Glutamatergic neuron (in vitro differentiated cells): ENCODE results near the gene C1orf74. TPM values are rescaled to one million over a fixed set of nuclear protein-coding genes. Genes with fewer than 3 reads are reported as not detected.

Experiments
- DNase-seq: peaks from one replicate; pipeline ENCODE4 v3.0.0; 2022
- H3K27ac Mint-ChIP-seq: one replicate; pipeline ENCODE4 v1.8.0; 2020; ENCODE audit warnings: mild to moderate bottlenecking, mixed read lengths, inconsistent platforms; ENCODE audit not compliant: unreplicated experiment
- H3K27me3 Mint-ChIP-seq: one replicate; pipeline ENCODE4 v1.8.0; 2020; ENCODE audit warnings: mild to moderate bottlenecking, moderate library complexity, mixed read lengths, inconsistent platforms; ENCODE audit not compliant: unreplicated experiment
- H3K36me3 Mint-ChIP-seq: one replicate; pipeline ENCODE4 v1.8.0; 2020; ENCODE audit warnings: mild to moderate bottlenecking, mixed read lengths, inconsistent platforms; ENCODE audit not compliant: unreplicated experiment
- H3K4me1 Mint-ChIP-seq: one replicate; pipeline ENCODE4 v1.8.0; 2020; ENCODE audit warnings: mild to moderate bottlenecking, low read depth, mixed read lengths, inconsistent platforms; ENCODE audit not compliant: unreplicated experiment
- H3K4me3 Mint-ChIP-seq: one replicate; pipeline ENCODE4 v1.8.0; 2020; ENCODE audit warnings: mild to moderate bottlenecking, mixed read lengths, inconsistent platforms; ENCODE audit not compliant: unreplicated experiment
- H3K9me3 Mint-ChIP-seq: one replicate; pipeline ENCODE4 v1.8.0; 2020; ENCODE audit warnings: mild to moderate bottlenecking, moderate library complexity, mixed read lengths, inconsistent platforms; ENCODE audit not compliant: unreplicated experiment
- total RNA-seq: library from RNA; stranded (reverse); fragmentation: NEBNext Ultra II Directional; extraction: Animal tissue kit (Norgen Biotek cat#: 25700); gene quantifications from one replicate; pipeline ENCODE4 v1.2.1, GENCODE V29; 2021; ENCODE audit not compliant: unreplicated experiment
- TF ChIP-seq, protein P1 (sequence below): fragments of 200-600 bp; sonication (generic); IDR thresholded peaks from one replicate; pipeline ENCODE4 v1.5.0; 2021; ENCODE audit not compliant: partially characterized antibody, unreplicated experiment

C1orf74 gene
- total RNA-seq, 1 donor from 2014 or later: 2.3 TPM

DNA sequence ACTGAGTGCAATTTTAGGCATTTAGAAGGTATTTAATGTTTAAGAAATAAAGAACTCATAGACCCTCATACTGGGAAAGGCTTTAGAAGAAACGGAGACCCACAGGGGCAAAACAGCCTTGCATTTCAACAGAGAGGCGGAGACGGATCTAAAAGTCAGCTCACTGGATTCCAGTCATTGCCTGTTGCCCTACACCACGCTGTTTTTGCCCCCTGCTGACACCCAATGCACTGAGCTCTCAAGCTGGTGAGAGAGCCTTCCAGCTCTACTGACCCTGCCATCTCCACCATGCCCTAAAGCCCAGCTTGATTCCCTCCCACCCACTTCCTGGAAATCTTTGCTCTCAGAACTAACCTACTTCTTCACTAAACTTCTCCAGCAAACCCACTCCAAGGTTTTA lies 35.7 kb downstream of the C1orf74 start:
- Mint-ChIP-seq H3K9me3 (peaks cover 2% of the 10 kb centered on the region), H3K36me3 (no peaks in the 10 kb centered on the region), H3K27me3 (no peaks in the 10 kb centered on the region), H3K4me1 (peaks cover 11% of the 10 kb centered on the region), H3K4me3 (no peak overlapping the region), H3K27ac (no peak overlapping the region)
- DNase-seq: no peak
- TF ChIP-seq, protein P1, sequence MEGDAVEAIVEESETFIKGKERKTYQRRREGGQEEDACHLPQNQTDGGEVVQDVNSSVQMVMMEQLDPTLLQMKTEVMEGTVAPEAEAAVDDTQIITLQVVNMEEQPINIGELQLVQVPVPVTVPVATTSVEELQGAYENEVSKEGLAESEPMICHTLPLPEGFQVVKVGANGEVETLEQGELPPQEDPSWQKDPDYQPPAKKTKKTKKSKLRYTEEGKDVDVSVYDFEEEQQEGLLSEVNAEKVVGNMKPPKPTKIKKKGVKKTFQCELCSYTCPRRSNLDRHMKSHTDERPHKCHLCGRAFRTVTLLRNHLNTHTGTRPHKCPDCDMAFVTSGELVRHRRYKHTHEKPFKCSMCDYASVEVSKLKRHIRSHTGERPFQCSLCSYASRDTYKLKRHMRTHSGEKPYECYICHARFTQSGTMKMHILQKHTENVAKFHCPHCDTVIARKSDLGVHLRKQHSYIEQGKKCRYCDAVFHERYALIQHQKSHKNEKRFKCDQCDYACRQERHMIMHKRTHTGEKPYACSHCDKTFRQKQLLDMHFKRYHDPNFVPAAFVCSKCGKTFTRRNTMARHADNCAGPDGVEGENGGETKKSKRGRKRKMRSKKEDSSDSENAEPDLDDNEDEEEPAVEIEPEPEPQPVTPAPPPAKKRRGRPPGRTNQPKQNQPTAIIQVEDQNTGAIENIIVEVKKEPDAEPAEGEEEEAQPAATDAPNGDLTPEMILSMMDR: no peak

- peak; percentile 83 for DNase-seq
- peaks cover 15% of the 10 kb centered on the region for H3K4me1 Mint-ChIP-seq
- no peaks in the 10 kb centered on the region for H3K27me3 Mint-ChIP-seq
- H3K4me3 Mint-ChIP-seq: peak overlapping the region; percentile 87
- H3K27ac Mint-ChIP-seq: peak overlapping the region; percentile 52
- TF ChIP-seq, protein P1: peak; percentile 98
- H3K9me3 Mint-ChIP-seq: peaks cover 2% of the 10 kb centered on the region
- H3K36me3 Mint-ChIP-seq: no peaks in the 10 kb centered on the region
Observed at GRCh38 chr1:209747580-209748262, 36.6 kb downstream of the C1orf74 start.

DNA sequence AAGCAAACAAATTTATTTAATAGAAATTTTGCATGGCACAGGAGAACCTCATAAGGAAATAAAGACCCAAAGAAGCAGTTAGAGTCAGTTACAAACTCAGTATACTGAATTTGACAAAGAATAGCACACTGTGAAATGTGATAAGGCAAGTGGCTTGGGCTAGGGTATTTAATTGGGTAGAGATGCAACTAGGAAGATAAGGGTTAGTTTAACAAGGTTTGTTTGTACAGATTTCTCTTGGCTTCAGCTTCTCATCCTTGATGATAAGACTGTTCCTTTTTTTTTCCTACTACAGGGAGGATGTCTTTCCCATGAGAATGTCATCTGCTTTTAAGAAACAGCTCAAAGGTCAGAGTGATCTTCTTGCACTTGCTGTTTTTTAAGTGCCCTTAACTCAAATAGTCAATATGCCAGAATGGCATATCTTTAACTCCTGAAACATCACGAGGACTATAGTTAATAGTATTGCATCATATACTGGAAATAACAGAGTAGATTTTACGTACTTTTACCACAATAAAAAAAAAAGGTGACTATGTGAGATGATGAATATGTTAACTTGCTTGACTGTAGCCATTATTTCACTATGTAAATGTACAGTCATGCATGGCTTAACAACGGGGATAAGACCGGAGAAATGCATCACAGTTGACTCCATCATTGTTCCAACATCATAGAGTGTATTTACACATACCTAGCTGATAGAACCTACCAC lies 37.8 kb downstream of the C1orf74 start:
- no peak for DNase-seq
- peak overlapping the region; percentile 21 for H3K4me3 Mint-ChIP-seq
- H3K36me3 Mint-ChIP-seq: no peaks in the 10 kb centered on the region
- H3K4me1 Mint-ChIP-seq: peaks cover 17% of the 10 kb centered on the region
- TF ChIP-seq, protein P1: no peak
- H3K27ac Mint-ChIP-seq: no peak overlapping the region
- peaks cover 2% of the 10 kb centered on the region for H3K9me3 Mint-ChIP-seq
- no peaks in the 10 kb centered on the region for H3K27me3 Mint-ChIP-seq

- Mint-ChIP-seq H3K4me1 (peaks cover 17% of the 10 kb centered on the region), H3K27me3 (no peaks in the 10 kb centered on the region)
- TF ChIP-seq, protein P1: no peak
Observed at GRCh38 chr1:209743145-209743482, 41.2 kb downstream of the C1orf74 start.

More at GRCh38 chr1:209743145-209743482, 41.2 kb downstream of the C1orf74 start:
- no peak for DNase-seq
- H3K9me3 Mint-ChIP-seq: peaks cover 2% of the 10 kb centered on the region
- no peak overlapping the region for H3K4me3 Mint-ChIP-seq
- H3K27ac Mint-ChIP-seq: no peak overlapping the region
- H3K36me3 Mint-ChIP-seq: no peaks in the 10 kb centered on the region
